Inflammatory macrophage treated with lipopolysaccharide for 4 hours (primary cell): Measurements from ENCODE around the gene NRXN3.

Source experiments
- DNase-seq: peaks from one replicate; pipeline ENCODE4 v3.0.0-alpha.2; 2020

The NRXN3 gene

DNA sequence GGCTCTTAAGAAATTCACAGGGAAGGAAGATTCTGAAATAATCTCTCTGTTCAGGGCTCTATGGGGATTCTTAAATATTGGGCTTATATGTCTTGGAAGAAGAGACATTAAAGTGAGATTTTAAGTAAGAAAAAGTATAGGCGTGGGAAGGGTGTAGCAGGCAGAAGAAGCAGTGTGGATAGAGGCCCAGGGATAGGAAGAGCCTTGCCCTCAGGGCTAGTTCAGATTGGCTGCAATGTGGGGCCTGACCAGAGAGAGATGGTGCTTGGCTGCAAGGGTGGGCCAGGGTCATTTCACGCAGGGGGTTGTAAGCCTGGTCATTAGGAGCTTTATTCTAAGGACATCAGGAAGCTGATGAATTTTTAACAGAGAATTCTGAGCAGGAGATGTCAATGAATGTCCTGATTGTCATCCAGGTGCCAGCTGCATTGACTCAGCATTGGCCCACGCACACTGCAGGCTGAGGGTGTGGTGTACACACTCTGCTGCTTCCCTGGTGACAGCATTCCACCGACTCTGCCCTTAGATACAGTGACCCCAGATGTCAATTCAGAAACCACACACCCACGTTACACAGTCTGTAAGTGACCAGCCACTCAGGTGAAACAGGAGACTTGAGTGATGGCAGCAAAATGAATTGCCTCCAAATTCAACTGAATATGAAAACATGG is 582.5 kb downstream of the NRXN3 start:
- no peak for DNase-seq

- DNase-seq, result no peak
Observed at GRCh38 chr14:78754059-78754458, 583.9 kb downstream of the NRXN3 start.

DNA sequence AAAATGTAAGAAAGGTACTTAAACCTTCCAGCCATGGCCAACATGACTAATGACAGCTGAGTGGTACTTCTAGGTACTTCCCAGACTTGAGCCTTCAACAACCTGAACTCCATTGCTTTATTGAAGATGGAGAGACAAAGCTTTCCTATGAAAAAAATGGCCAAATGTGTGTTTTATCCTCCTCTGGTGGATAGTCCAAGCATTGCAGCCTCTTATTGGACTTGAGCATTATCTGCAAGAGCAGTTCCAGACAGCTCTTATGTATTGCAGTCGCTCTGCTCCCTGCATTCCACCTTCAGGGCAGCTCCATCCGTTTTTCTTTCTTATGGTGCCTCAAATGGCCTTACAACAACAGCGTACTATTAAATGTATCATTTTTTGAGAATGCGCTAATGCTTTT is 588.2 kb downstream of the NRXN3 start:
- no peak for DNase-seq

GRCh38 chr14:78762331-78762730 is 592.2 kb downstream of the NRXN3 start:
- no peak for DNase-seq

GRCh38 chr14:78763746-78764145 is 593.6 kb downstream of the NRXN3 start:
- no peak for DNase-seq

- DNase-seq, result no peak
Observed at GRCh38 chr14:78764240-78764639, 594.1 kb downstream of the NRXN3 start.

- DNase-seq, result no peak
Observed at GRCh38 chr14:78764645-78765044, 594.5 kb downstream of the NRXN3 start.

GRCh38 chr14:78767436-78767835 is 597.3 kb downstream of the NRXN3 start:
- peak; percentile 12 for DNase-seq

DNA sequence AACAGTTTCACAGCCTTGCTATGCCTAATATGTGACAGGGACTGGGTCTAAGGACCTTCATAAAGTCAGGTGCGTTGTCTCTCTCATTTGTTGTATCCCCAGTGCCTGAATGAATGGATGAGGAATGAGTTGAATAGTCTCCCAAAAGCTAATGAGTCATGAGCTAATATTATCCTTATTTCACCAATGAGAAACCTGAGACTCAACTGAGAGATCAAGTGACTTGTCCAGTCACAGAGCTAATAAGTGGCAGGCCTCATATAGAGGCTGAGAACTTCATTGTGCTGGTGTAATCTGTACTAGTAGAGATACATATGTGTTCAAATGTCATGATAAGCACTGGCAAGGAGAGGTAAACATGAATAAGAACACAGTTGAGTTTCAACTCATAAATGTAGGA is 612.4 kb downstream of the NRXN3 start:
- no peak for DNase-seq

DNA sequence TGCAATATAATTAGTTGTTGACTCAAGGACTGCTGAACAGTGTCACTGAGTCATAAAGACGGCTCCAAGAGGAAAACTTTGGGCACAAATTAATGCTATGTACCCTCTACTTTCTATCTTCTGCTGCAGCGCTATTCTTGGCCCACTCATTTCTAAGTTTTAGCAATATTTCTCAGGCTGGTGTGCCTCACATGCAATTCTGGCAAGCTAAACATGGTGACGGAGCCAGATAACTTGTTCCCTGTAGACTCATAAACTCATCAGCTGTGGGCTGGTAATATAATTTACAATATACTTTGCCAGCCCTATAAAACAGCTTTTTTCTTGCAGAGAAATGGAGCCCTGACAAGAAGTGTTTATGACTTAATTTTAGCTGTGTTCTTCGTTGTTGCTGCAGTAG is 615.1 kb downstream of the NRXN3 start:
- DNase-seq, result no peak

GRCh38 chr14:78788467-78789360 is 618.5 kb downstream of the NRXN3 start:
- DNase-seq, result no peak

- DNase-seq, result no peak
Observed at GRCh38 chr14:78790271-78790670, 620.1 kb downstream of the NRXN3 start.

- DNase-seq, result no peak
Observed at GRCh38 chr14:78798757-78799156, 628.6 kb downstream of the NRXN3 start.

DNA sequence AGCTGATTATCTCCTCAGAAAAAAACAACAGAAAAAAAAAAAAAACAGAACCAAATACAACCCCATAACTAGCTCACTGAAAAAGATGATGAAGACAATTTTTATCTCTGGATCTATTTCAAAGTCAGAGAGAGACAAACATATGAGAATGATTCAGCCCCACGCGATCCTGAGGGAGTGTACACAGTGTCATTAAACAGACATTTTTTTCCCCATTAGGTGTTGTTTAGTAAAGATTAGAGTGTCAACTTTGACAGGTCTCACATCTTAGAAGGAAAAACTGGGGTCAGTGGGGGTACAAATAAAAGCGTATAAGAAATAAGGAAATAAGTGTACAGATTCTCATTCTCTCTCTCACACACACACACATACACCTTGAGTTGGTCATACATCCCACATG is 635.4 kb downstream of the NRXN3 start:
- no peak for DNase-seq

GRCh38 chr14:78823035-78823434 is 652.9 kb downstream of the NRXN3 start:
- DNase-seq, result no peak

DNA sequence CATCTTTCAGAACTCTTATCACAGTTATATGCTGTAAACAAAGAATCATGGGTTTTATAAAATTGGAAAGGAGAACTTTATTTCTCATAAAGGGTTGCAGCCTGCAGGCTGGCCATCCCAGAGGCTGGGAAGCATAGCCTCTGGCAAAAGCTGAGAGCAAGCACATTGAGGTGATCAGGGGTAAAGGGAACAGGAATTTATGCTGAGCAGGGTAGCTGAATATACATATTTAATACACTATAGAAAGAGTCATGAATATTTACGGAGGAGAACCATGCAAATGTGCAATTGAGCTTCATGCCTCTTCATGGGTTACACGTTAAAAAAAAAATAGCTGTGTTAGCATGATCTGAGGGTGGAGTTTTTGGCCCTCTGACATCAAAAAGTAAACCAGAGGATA is 653.3 kb downstream of the NRXN3 start:
- no peak for DNase-seq

DNA sequence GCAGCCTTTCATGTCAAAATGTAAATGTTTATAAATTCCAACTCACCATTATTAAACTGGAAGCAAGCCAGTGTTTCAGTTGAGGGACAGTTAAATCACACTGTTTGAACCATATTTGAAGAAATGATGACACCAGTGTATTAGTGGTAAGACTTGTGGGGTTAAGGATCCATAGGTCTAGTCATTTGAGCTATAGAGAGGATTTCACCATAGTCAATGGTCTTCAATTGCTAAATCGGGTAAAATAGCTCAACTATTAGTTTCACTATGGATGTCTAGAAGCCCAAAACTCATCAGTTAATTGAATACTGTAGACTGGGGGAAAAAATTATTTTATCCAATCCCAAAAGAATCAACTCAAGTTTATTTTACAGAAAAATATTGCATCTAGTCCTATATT is 659.1 kb downstream of the NRXN3 start:
- no peak for DNase-seq

- no peak for DNase-seq
Observed at GRCh38 chr14:78834766-78835451, 664.7 kb downstream of the NRXN3 start.

DNA sequence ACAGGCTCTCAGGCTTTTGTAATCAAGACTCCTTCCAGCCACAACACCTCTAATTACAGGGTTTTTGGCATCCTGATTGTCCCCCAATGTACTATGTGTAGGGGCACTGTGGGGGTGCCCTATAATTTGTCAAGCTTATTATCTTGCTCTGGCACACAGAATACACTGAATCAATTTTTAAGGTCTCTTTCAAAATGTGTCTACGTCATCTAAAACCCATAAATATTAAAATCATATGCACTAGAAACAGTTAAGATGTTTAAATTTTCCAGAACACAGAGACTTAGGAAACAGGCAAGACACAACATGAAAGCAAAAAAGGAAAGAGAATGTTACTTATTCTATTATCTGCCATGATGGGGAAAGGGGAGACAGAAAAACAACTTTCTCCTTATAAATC is 665.7 kb downstream of the NRXN3 start:
- DNase-seq, result no peak

DNA sequence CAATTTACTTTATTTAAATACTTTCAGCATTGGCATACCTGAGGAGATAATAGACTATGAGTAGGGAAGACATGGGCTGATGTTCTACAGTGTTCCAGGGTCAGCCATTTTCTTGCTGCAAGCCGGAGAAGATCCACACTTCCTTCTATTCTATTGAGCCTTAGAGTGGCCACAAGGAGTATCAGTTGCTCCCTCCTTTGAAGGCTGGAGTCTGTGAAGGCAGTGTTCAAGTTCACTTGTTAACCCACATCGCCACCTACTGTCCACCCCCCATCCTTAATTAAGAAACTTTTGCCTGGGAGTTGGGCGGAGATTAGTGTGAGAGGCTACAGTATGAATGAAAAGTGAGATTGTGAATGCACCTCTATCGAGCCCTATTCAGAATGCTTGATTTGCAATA is 666.6 kb downstream of the NRXN3 start:
- peak; percentile 18 for DNase-seq

DNA sequence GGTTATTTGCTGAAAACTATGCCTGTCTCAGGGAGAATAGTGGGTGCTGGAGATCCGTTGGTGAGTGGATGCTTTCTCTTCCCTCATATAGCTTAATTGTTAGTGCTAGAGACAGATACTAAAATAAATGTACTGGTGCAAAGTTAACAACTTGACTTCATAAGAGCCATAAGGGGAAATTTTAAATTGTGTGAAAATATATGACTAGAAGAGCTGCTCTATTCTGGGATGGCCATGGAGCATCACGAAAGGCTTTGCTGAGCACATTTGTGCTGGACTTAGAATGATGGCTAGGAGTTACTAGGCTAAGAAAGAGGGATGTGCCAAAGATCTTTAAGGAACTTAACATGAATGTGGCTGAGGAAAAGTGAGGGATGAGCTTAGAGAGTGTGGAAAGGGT is 668.8 kb downstream of the NRXN3 start:
- no peak for DNase-seq

- DNase-seq, result no peak
Observed at GRCh38 chr14:78840898-78841297, 670.7 kb downstream of the NRXN3 start.

GRCh38 chr14:78847801-78848200 is 677.6 kb downstream of the NRXN3 start:
- no peak for DNase-seq
